A673 (cell line): ENCODE data around the gene PLIN5. TPM values are rescaled to one million over a fixed set of nuclear protein-coding genes. Genes with fewer than 3 reads are reported as not detected.

Source experiments
- BruUV-seq: library from RNA; stranded (reverse); fragments of 400-500 nt; replicated peaks from 2 replicates; lab custom pipeline; 2021; lab: Mats Ljungman, UMichigan
- CTCF ChIA-PET: fragments of 300-600 bp; sonication (Branson Sonifier 250); formaldehyde crosslinking; loops from one replicate; lab custom pipeline; 2022; ENCODE audit warnings: antibody characterized with exemption; lab: Charles Lee
- POLR2A ChIA-PET: fragments of 300-600 bp; sonication (Branson Sonifier 250); formaldehyde crosslinking; loops from one replicate; lab custom pipeline; 2022; ENCODE audit warnings: antibody characterized with exemption; ENCODE audit not compliant: low non-redundant PET; lab: Charles Lee
- DNase-seq: peaks from one replicate; pipeline ENCODE4 v3.0.0-alpha.2; 2015; ENCODE audit warnings: low spot score
- H3K27ac ChIP-seq: fragments of 200-600 bp; sonication (generic); 2 replicates; pipeline ENCODE4 v1.5.1; 2016; ENCODE audit warnings: mixed run types, low read depth, mild to moderate bottlenecking, mixed read lengths, antibody characterized with exemption, low read length; ENCODE audit not compliant: poor library complexity, severe bottlenecking
- H3K27me3 ChIP-seq: fragments of 200-600 bp; sonication (generic); replicated peaks from 2 replicates; pipeline ENCODE4 v1.6.1; 2017; ENCODE audit warnings: mixed run types, low read depth, mild to moderate bottlenecking, mixed read lengths, antibody characterized with exemption, low read length; ENCODE audit not compliant: insufficient read depth, poor library complexity
- H3K36me3 ChIP-seq: fragments of 200-600 bp; sonication (generic); 2 replicates; pipeline ENCODE4 v1.6.1; 2016; ENCODE audit warnings: mixed run types, mild to moderate bottlenecking, mixed read lengths, antibody characterized with exemption, low read length; ENCODE audit not compliant: insufficient read depth, poor library complexity, severe bottlenecking
- H3K4me1 ChIP-seq: fragments of 200-600 bp; sonication (generic); 2 replicates; pipeline ENCODE4 v1.6.1; 2017; ENCODE audit warnings: mixed run types, mild to moderate bottlenecking, mixed read lengths, antibody characterized with exemption, low read length; ENCODE audit not compliant: insufficient read depth, poor library complexity, severe bottlenecking
- H3K4me3 ChIP-seq: fragments of 200-600 bp; sonication (generic); 2 replicates; pipeline ENCODE4 v1.5.1; 2016; ENCODE audit warnings: low read depth, mixed run types, mild to moderate bottlenecking, mixed read lengths, low read length; ENCODE audit not compliant: poor library complexity, severe bottlenecking
- H3K9me3 ChIP-seq: fragments of 200-600 bp; sonication (generic); 2 replicates; pipeline ENCODE4 v1.6.1; 2016; ENCODE audit warnings: mixed run types, low read depth, mild to moderate bottlenecking, mixed read lengths, antibody characterized with exemption, low read length; ENCODE audit not compliant: poor library complexity, severe bottlenecking
- CTCF ChIP-seq: fragments of 300-800, 200-600 bp; sonication (generic); conservative IDR thresholded peaks from 2 replicates; pipeline ENCODE4 v1.5.1; 2017; ENCODE audit warnings: low read depth, mild to moderate bottlenecking, antibody characterized with exemption, low read length, moderate library complexity, mixed read lengths
- EZH2 ChIP-seq: fragments of 200-600 bp; sonication (generic); IDR thresholded peaks from 2 replicates; pipeline ENCODE4 v1.6.1; 2017; ENCODE audit warnings: borderline replicate concordance, low read depth, mild to moderate bottlenecking, mixed read lengths, antibody characterized with exemption, low read length; ENCODE audit not compliant: poor library complexity, severe bottlenecking
- intact Hi-C: fragments of 100-400 bp; cut with micrococcal nuclease; formaldehyde crosslinking; loops from one replicate; pipeline ENCODE4 v1.10.0; 2022; ENCODE audit not compliant: unreplicated experiment
- total RNA-seq: library from RNA; stranded (reverse); gene quantifications from 2 replicates; pipeline ENCODE4 v1.2.3, GENCODE V29; 2021

The PLIN5 gene
- total RNA-seq, 1 experiment from 2014 or later, result 3.0 TPM

GRCh38 chr19:4577020-4577782, 42.2 kb upstream of the PLIN5 start:
- Histone ChIP-seq H3K36me3 (no peaks in the 10 kb centered on the region), H3K4me3 (no peak overlapping the region), H3K27me3 (peaks cover 9% of the 10 kb centered on the region), H3K9me3 (no peaks in the 10 kb centered on the region), H3K4me1 (peaks cover 24% of the 10 kb centered on the region), H3K27ac (no peak overlapping the region)
- intact Hi-C loops, result loop anchor here (5.0 to 10.0 kb wide), 2 partner anchors 60 to 218 kb away; partner anchors contain the start of genes FEM1A and TNFAIP8L1
- no peak for TF ChIP-seq CTCF
- TF ChIP-seq EZH2, result no peak
- no TSS peak for BruUV-seq
- CTCF ChIA-PET, result interaction anchor here (0.5 to 1.8 kb wide), 3 partner anchors 56 to 67 kb away, joined by 5 to 7 read pairs (median 6); no protein-coding TSS in a partner anchor
- POLR2A ChIA-PET, result no interaction called here
- DNase-seq, result no peak

GRCh38 chr19:4576016-4576933, 41.3 kb upstream of the PLIN5 start:
- POLR2A ChIA-PET, result no interaction called here

More at GRCh38 chr19:4576016-4576933, 41.3 kb upstream of the PLIN5 start:
- no peaks in the 10 kb centered on the region for H3K9me3 ChIP-seq
- BruUV-seq, result no TSS peak
- no peaks in the 10 kb centered on the region for H3K36me3 ChIP-seq
- no peak overlapping the region for H3K4me3 ChIP-seq
- DNase-seq, result peak; percentile 59
- CTCF ChIA-PET, result interaction anchor here (0.5 to 1.8 kb wide), 4 partner anchors 57 to 1348 kb away, joined by 3 to 10 read pairs (median 5); no protein-coding TSS in a partner anchor
- TF ChIP-seq EZH2, result no peak
- peak; percentile 84 for TF ChIP-seq CTCF
- H3K27ac ChIP-seq, result no peak overlapping the region
- intact Hi-C loops, result loop anchor here (5.0 to 10.0 kb wide), 2 partner anchors 61 to 219 kb away; partner anchors contain the start of genes FEM1A and TNFAIP8L1
- H3K27me3 ChIP-seq, result peaks cover 9% of the 10 kb centered on the region
- H3K4me1 ChIP-seq, result peaks cover 24% of the 10 kb centered on the region
